ENCODE results near the gene PLXDC2.

Gene PLXDC2

DNA sequence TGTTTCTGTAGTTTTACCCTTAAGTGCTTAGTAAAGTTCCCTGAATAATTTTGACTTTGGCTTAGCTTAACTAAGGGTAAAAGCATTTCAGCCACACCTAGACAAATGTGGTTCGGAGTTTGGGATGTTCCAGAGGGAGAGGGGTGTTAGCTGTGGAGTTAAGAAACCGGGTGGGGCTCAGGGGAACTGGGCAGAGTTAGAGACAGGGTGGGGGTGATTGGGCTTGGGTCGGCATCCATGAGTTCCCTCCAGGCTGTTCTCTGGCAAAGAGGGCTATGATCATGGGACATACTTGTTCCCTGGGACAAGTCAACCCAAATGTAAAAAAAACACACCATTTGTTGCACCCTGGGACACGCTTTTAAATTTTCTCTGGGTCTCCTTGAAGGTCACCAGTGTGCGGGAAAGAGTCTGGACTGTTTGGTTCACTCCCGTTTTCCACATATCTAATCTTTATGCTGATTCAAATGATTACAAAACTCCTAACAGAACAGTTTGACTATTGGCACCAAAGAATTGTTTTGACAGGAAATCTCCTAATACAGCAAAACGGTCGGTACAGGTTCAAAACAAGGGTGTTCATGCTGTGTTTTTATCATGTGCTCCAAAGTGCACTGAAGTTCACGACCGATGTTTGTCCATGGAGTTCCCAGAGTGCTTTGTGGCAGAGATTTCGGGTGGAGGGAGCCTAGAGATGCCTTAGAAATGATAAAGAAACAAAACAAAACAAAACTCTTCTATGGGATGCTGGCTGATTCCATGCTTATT, 56.5 kb downstream of the PLXDC2 start:
- no peaks in the 10 kb centered on the region for H3K27me3 ChIP-seq (replicated peaks in 2 of 5; ENCODE audit: control insufficient read depth in 4 of 5, insufficient read depth in 5 of 5, low read length in 4 of 5)
- ChIA-PET CTCF (no interaction called here), POLR2A (no interaction called here)
- no peak overlapping the region for H3K4me3 ChIP-seq (ENCODE audit: control insufficient read depth in 1 of 7, extremely low read depth in 1 of 7, insufficient read depth in 4 of 7, low read depth in 2 of 7, low read length in 6 of 7)
- H3K4me1 ChIP-seq (ENCODE audit: control extremely low read depth in 1 of 4, control insufficient read depth in 4 of 4, insufficient read depth in 4 of 4, low read length in 3 of 4): no peaks in the 10 kb centered on the region
- H3K9me3 ChIP-seq (ENCODE audit: control extremely low read depth in 1 of 5, control insufficient read depth in 4 of 5, insufficient read depth in 2 of 5, low read depth in 1 of 5, low read length in 4 of 5): no peaks in the 10 kb centered on the region
- H3K27ac ChIP-seq (ENCODE audit: insufficient read depth in 1 of 2, low read depth in 1 of 2, low read length in 2 of 2, poor library complexity in 1 of 2, severe bottlenecking in 2 of 2): no peak overlapping the region
- DNase-seq: no peak
- peaks cover 0 to 3% (median under 1%) of the 10 kb centered on the region in 4 experiments for H3K36me3 ChIP-seq (ENCODE audit: control insufficient read depth in 4 of 4, insufficient read depth in 4 of 4, low read length in 3 of 4)
- WGBS (ENCODE audit: insufficient coverage): 87% methylated on average over 6 of the region's 11 CpGs

GRCh38 chr10:19874190-19874589, 58.0 kb downstream of the PLXDC2 start:
- no peaks in the 10 kb centered on the region for H3K4me1 ChIP-seq (ENCODE audit: control extremely low read depth in 1 of 4, control insufficient read depth in 4 of 4, insufficient read depth in 4 of 4, low read length in 3 of 4)
- peaks cover 0 to 3% (median under 1%) of the 10 kb centered on the region in 4 experiments for H3K36me3 ChIP-seq (ENCODE audit: control insufficient read depth in 4 of 4, insufficient read depth in 4 of 4, low read length in 3 of 4)
- no peak overlapping the region for H3K4me3 ChIP-seq (ENCODE audit: control insufficient read depth in 1 of 7, extremely low read depth in 1 of 7, insufficient read depth in 4 of 7, low read depth in 2 of 7, low read length in 6 of 7)
- H3K27me3 ChIP-seq (replicated peaks in 2 of 5; ENCODE audit: control insufficient read depth in 4 of 5, insufficient read depth in 5 of 5, low read length in 4 of 5): no peaks in the 10 kb centered on the region
- DNase-seq: no peak
- WGBS (ENCODE audit: insufficient coverage): 100% methylated on average over 1 of the region's 3 CpGs
- POLR2A ChIA-PET: no interaction called here
- CTCF ChIA-PET: interaction anchor here (0.6 kb wide), 1 partner anchor 11 kb away, joined by 3 read pairs; no protein-coding TSS in a partner anchor
- no peak overlapping the region for H3K27ac ChIP-seq (ENCODE audit: insufficient read depth in 1 of 2, low read depth in 1 of 2, low read length in 2 of 2, poor library complexity in 1 of 2, severe bottlenecking in 2 of 2)
- H3K9me3 ChIP-seq (ENCODE audit: control extremely low read depth in 1 of 5, control insufficient read depth in 4 of 5, insufficient read depth in 2 of 5, low read depth in 1 of 5, low read length in 4 of 5): no peaks in the 10 kb centered on the region

GRCh38 chr10:19874791-19875190, 58.6 kb downstream of the PLXDC2 start:
- peak in 1 of 3 donors; percentile 21 for DNase-seq
- no peak overlapping the region for H3K4me3 ChIP-seq (ENCODE audit: control insufficient read depth in 1 of 7, extremely low read depth in 1 of 7, insufficient read depth in 4 of 7, low read depth in 2 of 7, low read length in 6 of 7)

DNA sequence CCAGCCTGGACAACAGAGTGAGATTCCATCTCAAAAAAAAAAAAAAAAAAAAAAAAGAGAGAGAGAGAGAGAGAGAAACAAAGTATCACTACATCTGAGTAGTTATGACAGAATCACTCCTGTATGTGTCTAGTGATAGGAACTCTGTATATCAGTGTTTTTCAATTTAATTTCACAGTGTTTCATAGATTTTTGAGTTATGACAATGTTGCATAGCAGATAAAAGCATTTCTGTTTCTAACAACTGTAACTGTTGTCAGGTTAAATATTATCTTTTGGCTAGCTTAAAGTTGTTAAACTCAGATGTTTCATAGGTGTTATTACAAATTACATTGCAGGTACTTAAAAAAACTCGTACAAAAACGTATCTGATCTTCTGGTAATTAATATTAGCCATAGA, 60.3 kb downstream of the PLXDC2 start:
- no CpG with 5 or more reads among the region's 2 CpGs for WGBS (ENCODE audit: insufficient coverage)
- POLR2A ChIA-PET: no interaction called here
- H3K9me3 ChIP-seq (ENCODE audit: control extremely low read depth in 1 of 5, control insufficient read depth in 4 of 5, insufficient read depth in 2 of 5, low read depth in 1 of 5, low read length in 4 of 5): no peaks in the 10 kb centered on the region
- H3K36me3 ChIP-seq (ENCODE audit: control insufficient read depth in 4 of 4, insufficient read depth in 4 of 4, low read length in 3 of 4): peaks cover 0 to 3% (median 0%) of the 10 kb centered on the region in 4 experiments
- H3K27me3 ChIP-seq (replicated peaks in 2 of 5; ENCODE audit: control insufficient read depth in 4 of 5, insufficient read depth in 5 of 5, low read length in 4 of 5): no peaks in the 10 kb centered on the region
- no peak overlapping the region for H3K4me3 ChIP-seq (ENCODE audit: control insufficient read depth in 1 of 7, extremely low read depth in 1 of 7, insufficient read depth in 4 of 7, low read depth in 2 of 7, low read length in 6 of 7)
- no peaks in the 10 kb centered on the region for H3K4me1 ChIP-seq (ENCODE audit: control extremely low read depth in 1 of 4, control insufficient read depth in 4 of 4, insufficient read depth in 4 of 4, low read length in 3 of 4)
- CTCF ChIA-PET: no interaction called here
- no peak overlapping the region for H3K27ac ChIP-seq (ENCODE audit: insufficient read depth in 1 of 2, low read depth in 1 of 2, low read length in 2 of 2, poor library complexity in 1 of 2, severe bottlenecking in 2 of 2)
- DNase-seq: no peak

More at GRCh38 chr10:19874791-19875190, 58.6 kb downstream of the PLXDC2 start:
- no peaks in the 10 kb centered on the region for H3K4me1 ChIP-seq (ENCODE audit: control extremely low read depth in 1 of 4, control insufficient read depth in 4 of 4, insufficient read depth in 4 of 4, low read length in 3 of 4)
- CTCF ChIA-PET: interaction anchor here (0.6 kb wide), 1 partner anchor 11 kb away, joined by 3 read pairs; no protein-coding TSS in a partner anchor
- H3K27me3 ChIP-seq (replicated peaks in 2 of 5; ENCODE audit: control insufficient read depth in 4 of 5, insufficient read depth in 5 of 5, low read length in 4 of 5): no peaks in the 10 kb centered on the region
- H3K27ac ChIP-seq (ENCODE audit: insufficient read depth in 1 of 2, low read depth in 1 of 2, low read length in 2 of 2, poor library complexity in 1 of 2, severe bottlenecking in 2 of 2): no peak overlapping the region
- H3K9me3 ChIP-seq (ENCODE audit: control extremely low read depth in 1 of 5, control insufficient read depth in 4 of 5, insufficient read depth in 2 of 5, low read depth in 1 of 5, low read length in 4 of 5): no peaks in the 10 kb centered on the region
- POLR2A ChIA-PET: no interaction called here
- WGBS (ENCODE audit: insufficient coverage): 100% methylated on average over 8 of the region's 9 CpGs
- peaks cover 0 to 3% (median under 1%) of the 10 kb centered on the region in 4 experiments for H3K36me3 ChIP-seq (ENCODE audit: control insufficient read depth in 4 of 4, insufficient read depth in 4 of 4, low read length in 3 of 4)

- CTCF ChIA-PET: interaction anchor here (0.6 to 1.4 kb wide), 5 partner anchors 9 to 331 kb away, joined by 3 to 6 read pairs (median 3); no protein-coding TSS in a partner anchor
- no peak overlapping the region for H3K27ac ChIP-seq (ENCODE audit: insufficient read depth in 1 of 2, low read depth in 1 of 2, low read length in 2 of 2, poor library complexity in 1 of 2, severe bottlenecking in 2 of 2)
These were observed 61.4 kb downstream of the PLXDC2 start for GRCh38 chr10:19877466-19878255.

GRCh38 chr10:19882621-19883020, 66.4 kb downstream of the PLXDC2 start:
- CTCF ChIA-PET: no interaction called here
- no peaks in the 10 kb centered on the region for H3K27me3 ChIP-seq (replicated peaks in 2 of 5; ENCODE audit: control insufficient read depth in 4 of 5, insufficient read depth in 5 of 5, low read length in 4 of 5)
- peaks cover 0 to 2% (median 0%) of the 10 kb centered on the region in 5 experiments for H3K9me3 ChIP-seq (ENCODE audit: control extremely low read depth in 1 of 5, control insufficient read depth in 4 of 5, insufficient read depth in 2 of 5, low read depth in 1 of 5, low read length in 4 of 5)
- WGBS (ENCODE audit: insufficient coverage): 86% methylated on average over 2 of the region's 5 CpGs
- no peaks in the 10 kb centered on the region for H3K36me3 ChIP-seq (ENCODE audit: control insufficient read depth in 4 of 4, insufficient read depth in 4 of 4, low read length in 3 of 4)
- H3K4me3 ChIP-seq (ENCODE audit: control insufficient read depth in 1 of 7, extremely low read depth in 1 of 7, insufficient read depth in 4 of 7, low read depth in 2 of 7, low read length in 6 of 7): no peak overlapping the region
- DNase-seq: no peak
- POLR2A ChIA-PET: no interaction called here
- no peak overlapping the region for H3K27ac ChIP-seq (ENCODE audit: insufficient read depth in 1 of 2, low read depth in 1 of 2, low read length in 2 of 2, poor library complexity in 1 of 2, severe bottlenecking in 2 of 2)
- no peaks in the 10 kb centered on the region for H3K4me1 ChIP-seq (ENCODE audit: control extremely low read depth in 1 of 4, control insufficient read depth in 4 of 4, insufficient read depth in 4 of 4, low read length in 3 of 4)

More at GRCh38 chr10:19877466-19878255, 61.4 kb downstream of the PLXDC2 start:
- 100% methylated on average over 7 of the region's 8 CpGs for WGBS (ENCODE audit: insufficient coverage)
- Histone ChIP-seq H3K4me3 (ENCODE audit: control insufficient read depth in 1 of 7, extremely low read depth in 1 of 7, insufficient read depth in 4 of 7, low read depth in 2 of 7, low read length in 6 of 7) (no peak overlapping the region), H3K4me1 (ENCODE audit: control extremely low read depth in 1 of 4, control insufficient read depth in 4 of 4, insufficient read depth in 4 of 4, low read length in 3 of 4) (no peaks in the 10 kb centered on the region), H3K36me3 (ENCODE audit: control insufficient read depth in 4 of 4, insufficient read depth in 4 of 4, low read length in 3 of 4) (no peaks in the 10 kb centered on the region), H3K27me3 (replicated peaks in 2 of 5; ENCODE audit: control insufficient read depth in 4 of 5, insufficient read depth in 5 of 5, low read length in 4 of 5) (no peaks in the 10 kb centered on the region), H3K9me3 (ENCODE audit: control extremely low read depth in 1 of 5, control insufficient read depth in 4 of 5, insufficient read depth in 2 of 5, low read depth in 1 of 5, low read length in 4 of 5) (peaks cover 0 to 2% (median 0%) of the 10 kb centered on the region in 5 experiments)
- no peak for DNase-seq
- POLR2A ChIA-PET: no interaction called here

Measured in common myeloid progenitor, CD34-positive (primary cell).